Thyroid gland (tissue), 4 donors: ENCODE data around the gene FAM83C. TPM values are rescaled to one million over a fixed set of nuclear protein-coding genes. Genes with fewer than 3 reads are reported as not detected.
"Not testable (repeated sequence)": the region's sequence is repeated elsewhere in the genome, so short reads cannot be mapped to it uniquely, and the experiment has no call there.

ENCODE experiments used
- DNase-seq, 2 donors: peaks; one replicate each; pipeline ENCODE4 v3.0.0-alpha.2; 2019
- H3K27ac ChIP-seq, 3 donors: fragments of 200-600 bp; sonication (generic); 1 replicate in 2 of 3; 2 replicates in 1 of 3; pipeline ENCODE4 v1.5.1; 2016 to 2019; ENCODE audit warnings: mild to moderate bottlenecking in 1 of 3, moderate library complexity in 1 of 3
- H3K27me3 ChIP-seq: fragments of 200-600 bp; sonication (generic); one replicate; pipeline ENCODE4 v1.5.1; 2019
- H3K36me3 ChIP-seq, 2 donors: fragments of 200-600 bp; sonication (generic); one replicate each; pipeline ENCODE4 v1.5.1; 2016 to 2019
- H3K4me1 ChIP-seq, 2 donors: fragments of 200-600 bp; sonication (generic); one replicate each; pipeline ENCODE4 v1.5.1; 2017 to 2019
- H3K4me3 ChIP-seq, 3 donors: fragments of 200-600 bp; sonication (generic); replicated peaks in 1 of 3; 1 replicate in 2 of 3; 2 replicates in 1 of 3; pipeline ENCODE4 v1.5.1; 2016; ENCODE audit warnings: mild to moderate bottlenecking in 1 of 3
- H3K9me3 ChIP-seq: fragments of 200-600 bp; sonication (generic); one replicate; pipeline ENCODE4 v1.5.1; 2017
- CTCF ChIP-seq, 6 experiments: fragments of 200-600 bp in 3 of 6; fragments of 450-650 bp in 3 of 6; sonication (generic) in 3 of 6; IDR thresholded peaks; one replicate each; pipeline ENCODE4 v1.5.1; 2016 to 2019; ENCODE audit warnings: antibody characterized with exemption in 6 of 6, mild to moderate bottlenecking in 2 of 6, inconsistent platforms in 1 of 6, moderate library complexity in 1 of 6
- POLR2A ChIP-seq, 2 donors: fragments of 450-650 bp; IDR thresholded peaks; one replicate each; pipeline ENCODE4 v1.6.1; 2017; ENCODE audit warnings: antibody characterized with exemption in 2 of 2, mild to moderate bottlenecking in 2 of 2, moderate library complexity in 1 of 2
- WGBS, 2 donors: methylation state at CpG; one replicate each; pipeline ENCODE4 v1.1.5; 2017; 5-methylcytosine and 5-hydroxymethylcytosine counted together
- intact Hi-C: fragments of 100-400 bp; cut with DNase I; formaldehyde crosslinking; loops from one replicate; pipeline ENCODE4 v1.15.1; 2023
- total RNA-seq, 4 donors: library from RNA; depleted of rRNA; stranded (reverse); fragments of >200 nt; gene quantifications; one replicate each; pipeline ENCODE4 v1.2.3, GENCODE V29; 2016

Gene FAM83C
- total RNA-seq, 4 donors from 2014 or later, result not detected

- Histone ChIP-seq H3K27ac (peak overlapping the region; percentile 44 to 95 (median 47)), H3K4me1 (peaks cover 42 to 49% of the 10 kb centered on the region in 2 donors), H3K36me3 (no peaks in the 10 kb centered on the region), H3K27me3 (no peaks in the 10 kb centered on the region), H3K4me3 (no peak overlapping the region), H3K9me3 (no peaks in the 10 kb centered on the region)
- intact Hi-C loops, result no loop called here
- TF ChIP-seq CTCF (IDR thresholded peaks at IDR 0.05), result no peak
- TF ChIP-seq POLR2A (IDR thresholded peaks at IDR 0.05), result no peak
- DNase-seq, result peak; percentile 37 to 59
- WGBS, 2 donors, result 55 to 59% methylated on average over 6 of the region's 6 CpGs
Measured at GRCh38 chr20:35318502-35319157, 26.4 kb upstream of the FAM83C start.

- peak overlapping the region; percentile 44 to 95 (median 47) for H3K27ac ChIP-seq
- no peaks in the 10 kb centered on the region for H3K27me3 ChIP-seq
- WGBS, 2 donors, result 80 to 82% methylated on average over 5 of the region's 5 CpGs
- no peaks in the 10 kb centered on the region for H3K9me3 ChIP-seq
- no peak overlapping the region for H3K4me3 ChIP-seq
- no peak for DNase-seq
- intact Hi-C loops, result no loop called here
- H3K4me1 ChIP-seq, result peaks cover 42 to 51% of the 10 kb centered on the region in 2 donors
- TF ChIP-seq POLR2A (IDR thresholded peaks at IDR 0.05), result no peak
- H3K36me3 ChIP-seq, result no peaks in the 10 kb centered on the region
Measured at GRCh38 chr20:35317416-35318210, 25.4 kb upstream of the FAM83C start.

- Histone ChIP-seq H3K4me3 (no peak overlapping the region), H3K27me3 (no peaks in the 10 kb centered on the region), H3K27ac (peak overlapping the region; percentile 71 to 95 (median 81)), H3K9me3 (no peaks in the 10 kb centered on the region), H3K4me1 (peaks cover 42 to 51% of the 10 kb centered on the region in 2 donors), H3K36me3 (no peaks in the 10 kb centered on the region)
- intact Hi-C loops, result no loop called here
- DNase-seq, result no peak
- no peak for TF ChIP-seq POLR2A (IDR thresholded peaks at IDR 0.05)
- 75 to 94% methylated on average over 2 of the region's 2 CpGs for WGBS, 2 donors
Measured at GRCh38 chr20:35316086-35316485, 23.9 kb upstream of the FAM83C start.

GRCh38 chr20:35315632-35316020 lies 23.4 kb upstream of the FAM83C start:
- H3K4me3 ChIP-seq, H3K27me3 ChIP-seq, H3K9me3 ChIP-seq, H3K36me3 ChIP-seq, intact Hi-C loops: not testable (repeated sequence)
- H3K27ac ChIP-seq, result peak overlapping the region; percentile 71 to 95 (median 81)
- peak; percentile 73 to 75 for DNase-seq
- 51% methylated on average over 7 of the region's 7 CpGs for WGBS, 2 donors
- H3K4me1 ChIP-seq, result peaks cover 42 to 51% of the 10 kb centered on the region in 2 donors

- TF ChIP-seq POLR2A (IDR thresholded peaks at IDR 0.05), result peak in 1 of 2 donors; percentile 11
- no peak for TF ChIP-seq CTCF (IDR thresholded peaks at IDR 0.05)
- Histone ChIP-seq H3K36me3 (no peaks in the 10 kb centered on the region), H3K4me1 (peaks cover 42 to 51% of the 10 kb centered on the region in 2 donors), H3K27me3 (no peaks in the 10 kb centered on the region), H3K4me3 (no peak overlapping the region), H3K9me3 (no peaks in the 10 kb centered on the region), H3K27ac (peak overlapping the region; percentile 71 to 95 (median 81))
- intact Hi-C loops, result no loop called here
- 28 to 30% methylated on average over 3 of the region's 3 CpGs for WGBS, 2 donors
- DNase-seq, result peak; percentile 58 to 74
Measured at GRCh38 chr20:35314816-35315631, 22.8 kb upstream of the FAM83C start.

GRCh38 chr20:35312318-35312717 lies 20.1 kb upstream of the FAM83C start:
- intact Hi-C loops, result no loop called here
- TF ChIP-seq POLR2A (IDR thresholded peaks at IDR 0.05) (no peak), CTCF (IDR thresholded peaks at IDR 0.05) (no peak)
- Histone ChIP-seq H3K9me3 (no peaks in the 10 kb centered on the region), H3K36me3 (no peaks in the 10 kb centered on the region), H3K4me1 (peaks cover 38 to 53% of the 10 kb centered on the region in 2 donors), H3K27ac (no peak overlapping the region), H3K4me3 (no peak overlapping the region), H3K27me3 (no peaks in the 10 kb centered on the region)
- no peak for DNase-seq
- WGBS, 2 donors, result 94 to 96% methylated on average over 1 of the region's 1 CpG
